ENCODE results near the gene ABHD16B.
A peak's percentile ranks its signal among the peaks of the same experiment; 100 is the strongest.

Gene ABHD16B

GRCh38 chr20:63843778-63844177 is 17.5 kb upstream of the ABHD16B start:
- no peaks in the 10 kb centered on the region for H3K79me1 ChIP-seq (ENCODE audit: low read length)
- H3K4ac ChIP-seq (ENCODE audit: low read depth, low read length): no peak overlapping the region
- H3K56ac ChIP-seq (ENCODE audit: low read length): no peak overlapping the region

GRCh38 chr20:63844511-63844991 is 16.7 kb upstream of the ABHD16B start:
- Histone ChIP-seq H3K36me3 (ENCODE audit: control insufficient read depth, insufficient read depth, low read length) (no peaks in the 10 kb centered on the region), H3K18ac (ENCODE audit: low read length) (no peak overlapping the region), H2BK120ac (ENCODE audit: low read depth, low read length) (no peak overlapping the region), H3K56ac (ENCODE audit: low read length) (no peak overlapping the region), H4K8ac (ENCODE audit: low read depth, low read length) (no peak overlapping the region), H3K9ac (ENCODE audit: low read length) (no peak overlapping the region), H3K4me1 (ENCODE audit: control insufficient read depth, low read depth, low read length) (peaks cover 8% of the 10 kb centered on the region), H3K27me3 (ENCODE audit: insufficient read depth, low read length, poor library complexity) (no peaks in the 10 kb centered on the region), H2BK15ac (replicated peaks; ENCODE audit: low read depth) (no peak overlapping the region), H3K4ac (ENCODE audit: low read depth, low read length) (no peak overlapping the region), H3K79me2 (ENCODE audit: control insufficient read depth, insufficient read depth, low read length) (no peaks in the 10 kb centered on the region), H3K4me2 (ENCODE audit: low read length) (no peak overlapping the region), H2BK5ac (ENCODE audit: low read length) (no peak overlapping the region), H3K79me1 (ENCODE audit: low read length) (no peaks in the 10 kb centered on the region), H3K27ac (ENCODE audit: low read depth, low read length) (no peak overlapping the region), H3K4me3 (ENCODE audit: low read length) (no peak overlapping the region), H4K5ac (ENCODE audit: low read length) (no peak overlapping the region), H3K23ac (ENCODE audit: low read length) (no peak overlapping the region), H2AK5ac (ENCODE audit: low read length) (no peak overlapping the region)
- no CpG with 5 or more reads among the region's 9 CpGs for WGBS (ENCODE audit: extremely low coverage, insufficient coverage, low lambda C conversion rate)
- no peak for DNase-seq

More at GRCh38 chr20:63843778-63844177, 17.5 kb upstream of the ABHD16B start:
- no peak overlapping the region for H3K9ac ChIP-seq (ENCODE audit: low read length)
- no peak overlapping the region for H3K18ac ChIP-seq (ENCODE audit: low read length)
- no peak overlapping the region for H3K4me2 ChIP-seq (ENCODE audit: low read length)
- H3K4me3 ChIP-seq (ENCODE audit: low read length): no peak overlapping the region
- H3K27ac ChIP-seq (ENCODE audit: low read depth, low read length): no peak overlapping the region
- no peak overlapping the region for H4K5ac ChIP-seq (ENCODE audit: low read length)
- H3K36me3 ChIP-seq (ENCODE audit: control insufficient read depth, insufficient read depth, low read length): no peaks in the 10 kb centered on the region
- H2BK5ac ChIP-seq (ENCODE audit: low read length): no peak overlapping the region
- no peak overlapping the region for H3K23ac ChIP-seq (ENCODE audit: low read length)
- H3K27me3 ChIP-seq (ENCODE audit: insufficient read depth, low read length, poor library complexity): no peaks in the 10 kb centered on the region
- WGBS (ENCODE audit: extremely low coverage, insufficient coverage, low lambda C conversion rate): no CpG with 5 or more reads among the region's 16 CpGs
- no peak overlapping the region for H2BK120ac ChIP-seq (ENCODE audit: low read depth, low read length)
- H3K79me2 ChIP-seq (ENCODE audit: control insufficient read depth, insufficient read depth, low read length): no peaks in the 10 kb centered on the region
- H3K4me1 ChIP-seq (ENCODE audit: control insufficient read depth, low read depth, low read length): peaks cover 8% of the 10 kb centered on the region
- no peak for DNase-seq
- no peak overlapping the region for H2BK15ac ChIP-seq (replicated peaks; ENCODE audit: low read depth)
- no peak overlapping the region for H2AK5ac ChIP-seq (ENCODE audit: low read length)
- no peak overlapping the region for H4K8ac ChIP-seq (ENCODE audit: low read depth, low read length)

GRCh38 chr20:63846128-63846771 is 15.0 kb upstream of the ABHD16B start:
- WGBS (ENCODE audit: extremely low coverage, insufficient coverage, low lambda C conversion rate): no CpG with 5 or more reads among the region's 24 CpGs
- Histone ChIP-seq H3K18ac (ENCODE audit: low read length) (peak overlapping the region; percentile 61), H3K27me3 (ENCODE audit: insufficient read depth, low read length, poor library complexity) (no peaks in the 10 kb centered on the region), H3K79me1 (ENCODE audit: low read length) (no peaks in the 10 kb centered on the region), H2BK120ac (ENCODE audit: low read depth, low read length) (no peak overlapping the region), H3K36me3 (ENCODE audit: control insufficient read depth, insufficient read depth, low read length) (no peaks in the 10 kb centered on the region), H3K9ac (ENCODE audit: low read length) (peak overlapping the region; percentile 83), H3K79me2 (ENCODE audit: control insufficient read depth, insufficient read depth, low read length) (no peaks in the 10 kb centered on the region), H3K23ac (ENCODE audit: low read length) (peak overlapping the region; percentile 15), H2BK5ac (ENCODE audit: low read length) (peak overlapping the region; percentile 75), H3K27ac (ENCODE audit: low read depth, low read length) (peak overlapping the region; percentile 90), H4K8ac (ENCODE audit: low read depth, low read length) (no peak overlapping the region), H3K4me2 (ENCODE audit: low read length) (peak overlapping the region; percentile 79), H3K4me3 (ENCODE audit: low read length) (no peak overlapping the region), H2BK15ac (replicated peaks; ENCODE audit: low read depth) (no peak overlapping the region), H3K4ac (ENCODE audit: low read depth, low read length) (peak overlapping the region; percentile 57), H4K5ac (ENCODE audit: low read length) (no peak overlapping the region), H3K4me1 (ENCODE audit: control insufficient read depth, low read depth, low read length) (peaks cover 8% of the 10 kb centered on the region), H2AK5ac (ENCODE audit: low read length) (no peak overlapping the region), H3K56ac (ENCODE audit: low read length) (peak overlapping the region; percentile 90)
- peak; percentile 94 for DNase-seq

GRCh38 chr20:63846888-63847236 is 14.4 kb upstream of the ABHD16B start:
- Histone ChIP-seq H3K4me1 (ENCODE audit: control insufficient read depth, low read depth, low read length) (peaks cover 8% of the 10 kb centered on the region), H4K5ac (ENCODE audit: low read length) (no peak overlapping the region), H3K18ac (ENCODE audit: low read length) (no peak overlapping the region), H3K4me2 (ENCODE audit: low read length) (no peak overlapping the region), H3K4ac (ENCODE audit: low read depth, low read length) (no peak overlapping the region), H3K79me1 (ENCODE audit: low read length) (no peaks in the 10 kb centered on the region), H3K4me3 (ENCODE audit: low read length) (no peak overlapping the region), H3K27ac (ENCODE audit: low read depth, low read length) (no peak overlapping the region), H3K23ac (ENCODE audit: low read length) (no peak overlapping the region), H4K8ac (ENCODE audit: low read depth, low read length) (no peak overlapping the region), H2AK5ac (ENCODE audit: low read length) (peak overlapping the region; percentile 41), H3K56ac (ENCODE audit: low read length) (peak overlapping the region; percentile 69), H3K79me2 (ENCODE audit: control insufficient read depth, insufficient read depth, low read length) (no peaks in the 10 kb centered on the region), H3K9ac (ENCODE audit: low read length) (peak overlapping the region; percentile 27), H3K36me3 (ENCODE audit: control insufficient read depth, insufficient read depth, low read length) (no peaks in the 10 kb centered on the region), H2BK5ac (ENCODE audit: low read length) (peak overlapping the region; percentile 64), H2BK120ac (ENCODE audit: low read depth, low read length) (no peak overlapping the region), H3K27me3 (ENCODE audit: insufficient read depth, low read length, poor library complexity) (no peaks in the 10 kb centered on the region), H2BK15ac (replicated peaks; ENCODE audit: low read depth) (no peak overlapping the region)
- no CpG with 5 or more reads among the region's 3 CpGs for WGBS (ENCODE audit: extremely low coverage, insufficient coverage, low lambda C conversion rate)
- no peak for DNase-seq

GRCh38 chr20:63847237-63848002 is 13.9 kb upstream of the ABHD16B start:
- Histone ChIP-seq H4K8ac (ENCODE audit: low read depth, low read length) (no peak overlapping the region), H3K4me2 (ENCODE audit: low read length) (no peak overlapping the region), H3K27ac (ENCODE audit: low read depth, low read length) (peak overlapping the region; percentile 3), H4K5ac (ENCODE audit: low read length) (no peak overlapping the region), H3K18ac (ENCODE audit: low read length) (peak overlapping the region; percentile 42), H3K79me1 (ENCODE audit: low read length) (no peaks in the 10 kb centered on the region), H3K36me3 (ENCODE audit: control insufficient read depth, insufficient read depth, low read length) (no peaks in the 10 kb centered on the region), H2BK120ac (ENCODE audit: low read depth, low read length) (peak overlapping the region; percentile 5), H2AK5ac (ENCODE audit: low read length) (peak overlapping the region; percentile 41), H3K23ac (ENCODE audit: low read length) (no peak overlapping the region), H3K56ac (ENCODE audit: low read length) (peak overlapping the region; percentile 69), H2BK15ac (replicated peaks; ENCODE audit: low read depth) (no peak overlapping the region), H3K4me3 (ENCODE audit: low read length) (no peak overlapping the region), H3K4ac (ENCODE audit: low read depth, low read length) (peak overlapping the region; percentile 90), H3K27me3 (ENCODE audit: insufficient read depth, low read length, poor library complexity) (no peaks in the 10 kb centered on the region), H3K4me1 (ENCODE audit: control insufficient read depth, low read depth, low read length) (peaks cover 8% of the 10 kb centered on the region), H3K79me2 (ENCODE audit: control insufficient read depth, insufficient read depth, low read length) (no peaks in the 10 kb centered on the region), H3K9ac (ENCODE audit: low read length) (peak overlapping the region; percentile 27), H2BK5ac (ENCODE audit: low read length) (peak overlapping the region; percentile 64)
- no CpG with 5 or more reads among the region's 16 CpGs for WGBS (ENCODE audit: extremely low coverage, insufficient coverage, low lambda C conversion rate)
- DNase-seq: peak; percentile 72

Measured in mesendoderm (in vitro differentiated cells).